IPS-18a (cell line): ENCODE data around the gene BRD4.
"Not testable (repeated sequence)": the region's sequence is repeated elsewhere in the genome, so short reads cannot be mapped to it uniquely, and the experiment has no call there.

Experiments
- H3K27ac ChIP-seq: one replicate; pipeline ENCODE4 v1.5.1; 2013; ENCODE audit warnings: low read length
- H3K27me3 ChIP-seq: one replicate; pipeline ENCODE4 v1.6.1; 2013; ENCODE audit warnings: mild to moderate bottlenecking, low read length; ENCODE audit not compliant: control insufficient read depth, insufficient read depth
- H3K36me3 ChIP-seq: one replicate; pipeline ENCODE4 v1.6.1; 2013; ENCODE audit warnings: low read depth, low read length; ENCODE audit not compliant: control insufficient read depth
- H3K4me1 ChIP-seq: one replicate; pipeline ENCODE4 v1.6.1; 2013; ENCODE audit warnings: low read depth, low read length; ENCODE audit not compliant: control insufficient read depth
- H3K4me3 ChIP-seq: one replicate; pipeline ENCODE4 v1.5.1; 2013; ENCODE audit warnings: low read length
- H3K9ac ChIP-seq: one replicate; pipeline ENCODE4 v1.6.1; 2013; ENCODE audit warnings: mild to moderate bottlenecking, low read length, moderate library complexity
- H3K9me3 ChIP-seq: one replicate; pipeline ENCODE4 v1.6.1; 2013; ENCODE audit warnings: low read depth, low read length; ENCODE audit not compliant: control insufficient read depth

BRD4 gene

DNA sequence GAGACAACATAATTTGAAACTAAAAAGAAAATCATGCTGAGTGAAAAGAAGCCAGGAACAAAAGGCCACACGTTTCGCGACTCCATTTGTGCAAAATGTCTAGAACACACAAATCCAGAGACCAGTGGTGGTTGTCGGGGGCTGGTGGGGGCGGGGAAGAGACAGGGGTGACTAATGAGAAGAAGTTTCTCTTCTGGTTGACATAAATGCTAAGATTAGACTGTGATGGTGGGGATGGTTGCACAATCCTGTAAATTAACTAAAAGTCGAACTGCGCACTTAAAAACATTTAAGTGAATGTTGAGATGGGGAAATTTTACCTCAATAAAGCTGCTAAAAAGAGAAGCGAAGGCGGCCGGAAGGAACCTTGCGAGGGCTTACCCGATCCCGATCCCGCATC is 40.1 kb upstream of the BRD4 start:
- Histone ChIP-seq H3K4me1 (no peaks in the 10 kb centered on the region), H3K9me3 (no peaks in the 10 kb centered on the region), H3K27ac (no peak overlapping the region), H3K36me3 (peaks cover 51% of the 10 kb centered on the region), H3K9ac (no peak overlapping the region), H3K27me3 (no peaks in the 10 kb centered on the region), H3K4me3 (no peak overlapping the region)

DNA sequence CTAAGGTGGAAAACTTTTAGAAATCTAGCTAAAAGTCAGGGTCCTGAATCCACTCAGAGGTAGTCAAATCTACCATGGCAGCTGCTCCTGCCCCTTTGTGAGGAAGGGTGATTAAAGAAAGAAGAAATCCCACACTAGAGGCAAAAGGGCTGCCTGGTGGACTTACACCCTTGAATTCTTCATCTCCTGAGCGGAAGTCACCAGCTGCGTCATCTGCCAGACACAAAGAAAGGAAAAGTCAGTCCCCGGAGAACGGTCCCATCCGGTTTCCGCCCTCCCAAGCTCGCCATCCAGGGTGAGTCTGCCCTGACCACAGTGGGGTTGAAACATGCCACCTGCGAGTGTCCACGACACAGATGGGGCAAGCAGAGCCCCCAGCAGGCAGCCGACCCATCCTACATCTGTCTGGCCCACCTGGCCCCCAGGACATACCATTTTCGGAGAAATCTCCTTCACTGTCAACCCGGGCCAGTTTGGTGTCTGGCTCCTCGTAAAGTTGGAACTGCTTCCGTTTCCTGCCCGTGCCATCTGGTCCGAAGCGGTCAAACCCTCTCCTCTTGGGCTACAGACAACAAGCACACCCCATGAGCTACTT is 39.5 kb upstream of the BRD4 start:
- H3K4me3 ChIP-seq: no peak overlapping the region
- no peak overlapping the region for H3K27ac ChIP-seq
- H3K9ac ChIP-seq: no peak overlapping the region
- no peaks in the 10 kb centered on the region for H3K27me3 ChIP-seq
- peaks cover 55% of the 10 kb centered on the region for H3K36me3 ChIP-seq
- no peaks in the 10 kb centered on the region for H3K9me3 ChIP-seq
- no peaks in the 10 kb centered on the region for H3K4me1 ChIP-seq

DNA sequence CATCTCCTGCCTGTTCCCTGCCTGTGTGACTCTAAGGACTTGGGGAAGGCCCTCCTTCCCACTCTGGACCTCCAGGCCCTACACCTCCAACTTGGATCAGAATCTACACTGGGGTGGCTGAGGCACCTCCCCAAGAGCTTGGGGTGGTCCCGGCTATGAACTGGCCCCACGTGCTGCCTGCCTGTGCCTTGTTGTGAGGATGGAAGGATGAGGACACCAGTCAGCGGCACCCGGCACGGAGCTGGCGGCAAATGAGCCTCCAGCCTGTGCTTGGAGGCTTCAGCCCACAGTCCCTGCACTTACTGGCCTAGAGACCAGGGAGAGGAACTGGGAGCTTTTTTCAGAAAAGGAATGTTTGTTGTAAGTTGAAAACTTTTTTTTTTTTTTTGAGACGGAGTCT is 38.8 kb upstream of the BRD4 start:
- H3K27ac ChIP-seq: no peak overlapping the region
- H3K27me3 ChIP-seq: no peaks in the 10 kb centered on the region
- H3K9ac ChIP-seq: no peak overlapping the region
- no peaks in the 10 kb centered on the region for H3K9me3 ChIP-seq
- H3K4me1 ChIP-seq: no peaks in the 10 kb centered on the region
- no peak overlapping the region for H3K4me3 ChIP-seq
- H3K36me3 ChIP-seq: peaks cover 55% of the 10 kb centered on the region

DNA sequence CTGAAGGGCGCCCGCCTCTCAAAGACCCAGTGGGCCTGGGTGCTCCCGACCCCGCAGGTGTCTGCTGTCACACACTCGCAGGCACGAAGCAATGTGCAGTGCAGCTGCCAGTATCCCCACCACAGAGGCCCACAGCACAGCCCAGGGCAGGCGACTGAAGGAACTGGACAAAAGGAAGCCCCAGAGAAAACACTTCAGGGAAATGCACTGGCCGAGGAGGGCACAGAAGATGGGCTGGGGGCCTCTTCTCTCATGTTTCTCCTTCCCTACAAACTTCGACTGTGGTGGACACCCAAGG is 37.2 kb upstream of the BRD4 start:
- Histone ChIP-seq H3K9me3 (no peaks in the 10 kb centered on the region), H3K27me3 (no peaks in the 10 kb centered on the region), H3K9ac (no peak overlapping the region), H3K4me3 (no peak overlapping the region), H3K27ac (no peak overlapping the region), H3K4me1 (no peaks in the 10 kb centered on the region), H3K36me3 (peaks cover 69% of the 10 kb centered on the region)

DNA sequence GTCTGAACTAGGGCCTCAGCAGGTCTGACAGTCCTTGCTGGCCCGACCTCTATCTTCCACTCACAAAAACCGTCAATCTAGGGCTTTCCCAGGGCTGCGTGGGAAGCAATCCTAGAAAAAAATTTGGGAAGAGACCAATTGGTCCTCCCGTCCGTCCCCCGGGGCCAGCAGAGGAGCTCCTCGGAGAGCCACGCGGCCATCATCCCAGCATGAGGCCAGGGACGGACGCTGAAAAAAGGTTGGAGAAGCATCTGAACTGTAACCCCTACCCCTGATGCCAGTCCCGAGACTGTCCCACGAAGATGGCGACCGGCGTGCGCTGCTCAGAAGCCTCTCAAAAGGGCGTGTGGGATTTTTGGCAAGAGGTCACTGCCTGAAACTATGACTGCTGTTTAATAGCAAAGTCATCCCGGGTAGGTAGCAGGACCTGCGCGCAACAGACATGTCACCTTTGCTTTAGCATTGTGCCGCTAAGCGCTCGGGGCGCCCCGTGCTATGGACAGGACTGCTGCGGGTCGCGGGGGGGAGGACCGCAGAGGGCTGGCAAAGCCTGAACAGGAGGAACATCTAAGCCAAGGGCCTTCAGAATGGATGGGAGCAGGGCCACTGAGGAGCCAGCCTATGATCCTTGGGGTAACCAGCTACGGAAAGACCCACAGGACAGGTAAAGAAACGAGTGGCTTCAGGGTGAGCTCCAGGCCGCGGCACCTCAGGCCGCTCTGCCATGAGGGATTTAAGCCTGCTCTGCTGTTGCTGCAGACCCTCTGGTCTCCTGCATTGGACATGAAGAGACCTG is 36.7 kb upstream of the BRD4 start:
- H3K36me3 ChIP-seq: peaks cover 70% of the 10 kb centered on the region

DNA sequence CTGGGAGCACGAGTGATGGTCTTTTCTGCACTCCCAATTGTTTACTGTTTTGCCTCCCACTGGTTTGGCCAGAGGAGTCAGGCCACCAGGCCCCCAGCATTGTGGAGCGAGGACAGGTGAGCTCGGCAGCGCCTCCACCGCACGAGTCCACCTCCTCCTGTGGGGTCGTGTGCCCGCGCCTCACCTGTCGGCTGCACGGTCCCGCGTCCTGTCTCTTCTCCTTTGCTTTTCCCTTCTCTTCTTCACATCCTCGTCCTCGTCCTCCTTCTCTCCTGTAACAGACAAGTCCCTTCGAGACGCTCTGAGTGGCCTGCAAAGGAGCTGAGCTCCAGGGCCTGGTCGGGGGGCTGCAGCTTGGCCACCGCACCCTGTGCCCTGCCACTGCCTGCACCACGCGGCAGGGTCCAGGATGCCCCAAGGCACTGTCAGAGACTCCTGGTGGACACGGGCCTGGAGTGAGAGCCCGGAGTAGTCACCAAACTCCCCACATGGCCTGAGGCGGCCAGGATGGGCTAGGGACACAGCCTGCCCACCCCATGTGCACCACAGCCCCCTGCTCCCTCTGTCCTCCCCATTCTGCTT is 35.8 kb upstream of the BRD4 start:
- Histone ChIP-seq H3K27me3 (no peaks in the 10 kb centered on the region), H3K4me3 (no peak overlapping the region), H3K36me3 (peaks cover 67% of the 10 kb centered on the region), H3K9me3 (no peaks in the 10 kb centered on the region), H3K4me1 (no peaks in the 10 kb centered on the region), H3K27ac (no peak overlapping the region), H3K9ac (no peak overlapping the region)

More for the DNA sequence above, 36.7 kb upstream of the BRD4 start:
- no peaks in the 10 kb centered on the region for H3K4me1 ChIP-seq
- no peaks in the 10 kb centered on the region for H3K9me3 ChIP-seq
- H3K27ac ChIP-seq: no peak overlapping the region
- H3K27me3 ChIP-seq: no peaks in the 10 kb centered on the region
- H3K9ac ChIP-seq: no peak overlapping the region
- H3K4me3 ChIP-seq: no peak overlapping the region

DNA sequence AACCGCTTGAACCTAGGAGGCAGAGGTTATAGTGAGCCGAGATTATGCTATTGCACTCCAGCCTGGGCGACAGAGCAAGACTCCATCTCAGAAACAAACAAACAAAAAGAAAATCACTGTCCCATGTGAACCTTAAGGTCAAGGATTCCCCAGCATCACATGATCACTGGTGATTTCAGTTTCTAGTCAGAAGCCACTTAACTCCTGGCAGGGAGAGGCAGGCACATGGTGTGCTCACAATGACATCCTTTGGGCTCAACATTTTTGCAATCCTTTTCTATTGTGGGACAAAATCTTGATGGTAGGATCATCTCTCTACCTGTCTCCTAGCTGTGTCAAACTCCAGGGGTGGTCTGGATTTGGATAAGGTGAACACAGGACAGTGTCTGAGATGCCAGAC is 35.1 kb upstream of the BRD4 start:
- Histone ChIP-seq H3K9ac (no peak overlapping the region), H3K27ac (no peak overlapping the region), H3K4me3 (no peak overlapping the region), H3K4me1 (no peaks in the 10 kb centered on the region), H3K36me3 (peaks cover 66% of the 10 kb centered on the region), H3K27me3 (no peaks in the 10 kb centered on the region), H3K9me3 (no peaks in the 10 kb centered on the region)

DNA sequence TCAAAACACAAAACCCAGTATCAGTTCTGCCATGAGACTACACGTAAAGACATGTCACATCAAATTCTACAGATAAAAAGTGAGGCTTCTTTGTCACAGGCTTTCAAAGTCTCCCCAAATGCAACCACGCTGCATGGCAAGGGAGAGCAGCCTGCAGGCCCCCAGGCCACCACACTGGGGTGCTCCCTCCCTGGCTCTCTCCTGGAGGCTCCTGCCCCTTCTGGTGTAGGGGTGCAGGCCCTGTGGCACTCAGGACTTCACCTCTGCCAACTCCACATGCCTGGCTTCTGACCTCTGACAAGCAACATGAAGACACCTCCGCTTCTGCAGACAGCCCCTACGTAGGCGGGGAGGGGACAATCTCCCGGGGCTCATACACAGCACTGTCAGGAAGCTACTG is 32.9 kb upstream of the BRD4 start:
- Histone ChIP-seq H3K9me3 (no peaks in the 10 kb centered on the region), H3K4me3 (no peak overlapping the region), H3K9ac (no peak overlapping the region), H3K4me1 (no peaks in the 10 kb centered on the region), H3K36me3 (peaks cover 64% of the 10 kb centered on the region), H3K27me3 (no peaks in the 10 kb centered on the region), H3K27ac (no peak overlapping the region)

DNA sequence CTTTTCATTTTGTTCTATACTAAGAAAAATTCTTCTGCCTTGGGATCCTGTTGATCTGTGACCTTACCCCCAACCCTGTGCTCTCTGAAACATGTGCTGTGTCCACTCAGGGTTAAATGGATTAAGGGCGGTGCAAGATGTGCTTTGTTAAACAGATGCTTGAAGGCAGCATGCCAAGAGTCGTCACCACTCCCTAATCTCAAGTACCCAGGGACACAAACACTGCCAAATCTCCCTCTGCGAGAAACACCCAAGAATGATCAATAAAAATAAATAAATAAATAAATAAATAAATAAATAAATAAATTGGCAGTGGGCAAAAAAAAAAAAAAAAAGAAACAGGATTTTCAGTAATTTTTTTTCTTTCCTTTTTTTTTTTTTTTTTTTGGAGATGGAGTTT is 31.5 kb upstream of the BRD4 start:
- H3K36me3 ChIP-seq: peaks cover 59% of the 10 kb centered on the region
- H3K4me1 ChIP-seq, H3K9me3 ChIP-seq: not testable (repeated sequence)

DNA sequence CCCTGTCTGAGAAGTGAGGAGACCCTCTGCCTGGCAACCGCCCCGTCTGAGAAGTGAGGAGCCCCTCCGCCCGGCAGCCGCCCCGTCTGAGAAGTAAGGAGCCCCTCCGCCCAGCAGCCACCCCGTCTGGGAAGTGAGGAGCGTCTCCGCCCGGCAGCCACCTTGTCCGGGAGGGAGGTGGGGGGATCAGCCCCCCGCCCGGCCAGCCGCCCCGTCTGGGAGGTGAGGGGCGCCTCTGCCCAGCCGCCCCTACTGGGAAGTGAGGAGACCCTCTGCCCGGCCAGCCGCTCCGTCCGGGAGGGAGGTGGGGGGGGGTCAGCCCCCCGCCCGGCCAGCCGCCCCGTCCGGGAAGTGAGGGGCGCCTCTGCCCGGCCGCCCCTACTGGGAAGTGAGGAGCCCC is 30.7 kb upstream of the BRD4 start:
- H3K36me3 ChIP-seq: peaks cover 61% of the 10 kb centered on the region
- H3K9me3 ChIP-seq, H3K27me3 ChIP-seq, H3K4me1 ChIP-seq, H3K9ac ChIP-seq, H3K4me3 ChIP-seq, H3K27ac ChIP-seq: not testable (repeated sequence)

More for the DNA sequence above, 31.5 kb upstream of the BRD4 start:
- not testable (repeated sequence) for H3K27ac ChIP-seq, H3K9ac ChIP-seq, H3K4me3 ChIP-seq, H3K27me3 ChIP-seq

DNA sequence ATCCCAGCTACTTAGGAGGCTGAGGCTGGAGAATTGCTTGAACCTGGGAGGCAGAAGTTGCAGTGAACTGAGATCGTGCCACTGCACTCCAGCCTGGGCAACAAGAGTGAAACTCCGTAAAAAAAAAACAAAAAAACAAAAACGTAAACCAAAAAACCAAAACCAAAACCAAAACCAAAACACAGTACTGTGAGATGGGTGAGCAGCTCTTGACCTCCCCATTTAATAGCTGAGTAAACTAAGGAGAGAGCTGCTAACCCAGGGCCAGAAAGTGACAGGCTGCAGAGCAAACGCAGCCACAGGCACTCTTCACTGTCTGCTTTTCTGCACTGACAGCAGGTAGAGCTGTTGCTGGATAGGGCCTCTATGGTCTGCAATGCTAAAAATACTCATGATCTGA is 27.7 kb upstream of the BRD4 start:
- not testable (repeated sequence) for H3K27ac ChIP-seq, H3K4me3 ChIP-seq, H3K9me3 ChIP-seq, H3K9ac ChIP-seq, H3K4me1 ChIP-seq, H3K27me3 ChIP-seq
- H3K36me3 ChIP-seq: peaks cover 57% of the 10 kb centered on the region

DNA sequence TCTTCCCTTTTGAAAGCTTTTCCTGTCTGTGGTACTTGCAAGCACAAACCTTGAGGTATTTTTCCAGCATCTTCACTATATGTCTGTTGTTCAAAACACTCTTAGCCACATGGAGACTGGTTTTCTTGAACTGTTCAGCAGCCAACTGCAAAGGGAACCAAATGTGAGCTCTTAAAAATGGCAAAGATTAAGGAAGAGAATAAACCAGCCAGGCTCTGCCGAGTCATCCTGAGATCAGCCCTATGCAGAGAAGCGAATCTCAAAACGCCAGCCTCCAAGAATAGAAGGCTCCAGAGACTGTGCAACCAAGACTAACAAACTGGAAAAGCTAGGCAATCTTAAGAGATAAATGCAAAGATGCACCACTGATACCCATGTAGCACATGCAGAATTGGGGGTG is 26.6 kb upstream of the BRD4 start:
- Histone ChIP-seq H3K27me3 (no peaks in the 10 kb centered on the region), H3K4me3 (no peak overlapping the region), H3K36me3 (peaks cover 63% of the 10 kb centered on the region), H3K9me3 (no peaks in the 10 kb centered on the region), H3K9ac (no peak overlapping the region), H3K4me1 (no peaks in the 10 kb centered on the region), H3K27ac (no peak overlapping the region)
